ENCODE results near the gene NAAA. TPM values are rescaled to one million over a fixed set of nuclear protein-coding genes. Genes with fewer than 3 reads are reported as not detected.

NAAA gene
- total and polyA plus RNA-seq, 2 of the 4 experiments (the other 2 are of a cell fraction): 17.6 to 26.4 TPM

DNA sequence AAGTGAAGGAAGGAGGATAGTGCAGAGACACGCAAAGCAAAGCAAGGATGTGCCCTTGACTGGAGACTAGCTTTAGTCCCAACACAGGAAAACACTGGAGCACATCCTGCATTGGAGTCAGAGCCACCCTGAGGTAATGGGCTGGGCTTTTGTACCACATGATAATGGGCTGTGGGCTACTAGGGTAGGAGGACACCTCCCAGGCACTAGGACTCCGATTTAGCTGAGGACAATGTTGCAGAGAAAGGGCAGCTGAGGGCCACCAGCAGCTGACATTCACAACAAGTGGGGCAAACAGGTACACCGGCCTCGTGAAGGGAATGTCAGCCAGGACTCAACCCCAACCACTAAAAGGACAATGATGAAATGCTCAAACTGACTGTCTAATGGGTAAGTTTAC is 39.8 kb upstream of the NAAA start:
- Histone ChIP-seq H3K36me3 (ENCODE audit: control insufficient read depth, insufficient read depth, low read length) (peaks cover 27% of the 10 kb centered on the region), H3K9me3 (ENCODE audit: control insufficient read depth, insufficient read depth, low read length) (no peaks in the 10 kb centered on the region), H3K9me1 (ENCODE audit: insufficient read depth, low read length) (peaks cover 9% of the 10 kb centered on the region), H3K56ac (ENCODE audit: extremely low read depth, insufficient read depth, low read length) (no peak overlapping the region), H4K20me1 (ENCODE audit: insufficient read depth, low read length) (peaks cover 16% of the 10 kb centered on the region), H2BK15ac (ENCODE audit: low read depth, low read length) (no peak overlapping the region), H3K27me3 (ENCODE audit: control insufficient read depth, insufficient read depth, low read length) (no peaks in the 10 kb centered on the region), H3K23ac (ENCODE audit: low read depth, low read length) (no peak overlapping the region), H3K4me3 (ENCODE audit: insufficient read depth, low read depth, low read length) (no peak overlapping the region), H2BK5ac (ENCODE audit: low read depth, low read length, poor library complexity, severe bottlenecking) (no peak overlapping the region), H3K4ac (ENCODE audit: low read depth, low read length) (no peak overlapping the region), H2AK5ac (ENCODE audit: low read depth, low read length) (no peak overlapping the region), H4K91ac (ENCODE audit: insufficient read depth, low read depth, low read length) (no peak overlapping the region), H3K79me1 (ENCODE audit: low read depth in 1 of 2, low read length in 2 of 2) (peaks cover 23 to 24% of the 10 kb centered on the region in 2 experiments), H2BK20ac (ENCODE audit: low read depth, low read length) (no peak overlapping the region), H3K4me1 (ENCODE audit: control insufficient read depth, insufficient read depth, low read length) (peaks cover 3% of the 10 kb centered on the region), H4K8ac (ENCODE audit: low read depth in 2 of 2, low read length in 2 of 2) (no peak overlapping the region), H3K18ac (ENCODE audit: low read depth, low read length) (no peak overlapping the region), H3K4me2 (ENCODE audit: low read depth, low read length) (no peak overlapping the region), H3K9ac (ENCODE audit: low read depth, low read length) (no peak overlapping the region), H3K27ac (ENCODE audit: insufficient read depth, low read length) (no peak overlapping the region), H3K14ac (replicated peaks; ENCODE audit: low read depth, low read length) (no peak overlapping the region), H2AK9ac (replicated peaks; ENCODE audit: low read depth, low read length, poor library complexity) (no peak overlapping the region), H4K5ac (ENCODE audit: low read depth, low read length) (no peak overlapping the region), H2BK120ac (ENCODE audit: low read depth, low read length) (no peak overlapping the region), H2AFZ (replicated peaks; ENCODE audit: low read length, poor library complexity) (no peak overlapping the region)
- ChIA-PET POLR2A (ENCODE audit: unreplicated experiment) (no interaction called here), CTCF (no interaction called here)
- TF ChIP-seq, protein P1, sequence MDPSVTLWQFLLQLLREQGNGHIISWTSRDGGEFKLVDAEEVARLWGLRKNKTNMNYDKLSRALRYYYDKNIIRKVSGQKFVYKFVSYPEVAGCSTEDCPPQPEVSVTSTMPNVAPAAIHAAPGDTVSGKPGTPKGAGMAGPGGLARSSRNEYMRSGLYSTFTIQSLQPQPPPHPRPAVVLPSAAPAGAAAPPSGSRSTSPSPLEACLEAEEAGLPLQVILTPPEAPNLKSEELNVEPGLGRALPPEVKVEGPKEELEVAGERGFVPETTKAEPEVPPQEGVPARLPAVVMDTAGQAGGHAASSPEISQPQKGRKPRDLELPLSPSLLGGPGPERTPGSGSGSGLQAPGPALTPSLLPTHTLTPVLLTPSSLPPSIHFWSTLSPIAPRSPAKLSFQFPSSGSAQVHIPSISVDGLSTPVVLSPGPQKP (IDR thresholded peaks at IDR 0.05; ENCODE audit: borderline replicate concordance, low read depth, low read length): no peak
- TF ChIP-seq MAZ (IDR thresholded peaks at IDR 0.05; ENCODE audit: borderline replicate concordance, low read depth, low read length) (no peak), SMC3 (IDR thresholded peaks at IDR 0.05; ENCODE audit: low read depth, low read length) (no peak), BHLHE40 (IDR thresholded peaks at IDR 0.05; ENCODE audit: low read depth, low read length) (no peak), MAFK (IDR thresholded peaks at IDR 0.05; ENCODE audit: low read depth, low read length) (no peak)
- TF ChIP-seq, protein P2, sequence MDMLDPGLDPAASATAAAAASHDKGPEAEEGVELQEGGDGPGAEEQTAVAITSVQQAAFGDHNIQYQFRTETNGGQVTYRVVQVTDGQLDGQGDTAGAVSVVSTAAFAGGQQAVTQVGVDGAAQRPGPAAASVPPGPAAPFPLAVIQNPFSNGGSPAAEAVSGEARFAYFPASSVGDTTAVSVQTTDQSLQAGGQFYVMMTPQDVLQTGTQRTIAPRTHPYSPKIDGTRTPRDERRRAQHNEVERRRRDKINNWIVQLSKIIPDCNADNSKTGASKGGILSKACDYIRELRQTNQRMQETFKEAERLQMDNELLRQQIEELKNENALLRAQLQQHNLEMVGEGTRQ (IDR thresholded peaks at IDR 0.05; ENCODE audit: low read depth, low read length): no peak
- DNase-seq: no peak
- no peak for ATAC-seq (ENCODE audit: low read depth)
- intact Hi-C loops (cut with micrococcal nuclease): no loop called here
- WGBS, 2 experiments (ENCODE audit: extremely low coverage in 2 of 2, insufficient read length in 1 of 2): 100% methylated on average over 1 of the region's 4 CpGs; no CpG with 5 or more reads in 1 of the 2 experiments
- dilution Hi-C loops (cut with HindIII; ENCODE audit: low sequenced_read_pairs, unreplicated experiment): no loop called here
- in situ Hi-C loops (cut with MboI; ENCODE audit: low sequenced_read_pairs): no loop called here
- no TSS peak for BruUV-seq (replicated peaks)

Measured in IMR-90 (cell line).